KMS-11 (cell line): ENCODE measurements around the gene UPF3A.

Source experiments
- H2AFZ ChIP-seq: fragments of 200-600 bp; sonication (generic); 2 replicates; pipeline ENCODE4 v1.6.1; 2016; ENCODE audit warnings: antibody characterized with exemption, mixed run types, low read depth
- H3K27ac ChIP-seq: fragments of 200-600 bp; sonication (generic); 2 replicates; pipeline ENCODE4 v1.6.1; 2016; ENCODE audit warnings: mild to moderate bottlenecking, mixed run types
- H3K27me3 ChIP-seq: fragments of 200-600 bp; sonication (generic); 2 replicates; pipeline ENCODE4 v1.6.1; 2017; ENCODE audit warnings: mild to moderate bottlenecking, low read depth, mixed run types, moderate library complexity; ENCODE audit not compliant: insufficient read depth
- H3K36me3 ChIP-seq: fragments of 200-600 bp; sonication (generic); 2 replicates; pipeline ENCODE4 v1.6.1; 2017; ENCODE audit warnings: mild to moderate bottlenecking, mixed run types; ENCODE audit not compliant: insufficient read depth
- H3K4me1 ChIP-seq: fragments of 200-600 bp; sonication (generic); 2 replicates; pipeline ENCODE4 v1.6.1; 2016; ENCODE audit warnings: mild to moderate bottlenecking, low read depth, mixed run types; ENCODE audit not compliant: poor library complexity, severe bottlenecking
- H3K4me2 ChIP-seq: fragments of 200-600 bp; sonication (generic); 2 replicates; pipeline ENCODE4 v1.7.0; 2016; ENCODE audit warnings: mild to moderate bottlenecking, mixed run types
- H3K4me3 ChIP-seq: fragments of 200-600 bp; sonication (generic); IDR thresholded peaks from 2 replicates; pipeline ENCODE4 v1.6.1; 2017; ENCODE audit warnings: low read depth, low read length, mixed read lengths; ENCODE audit not compliant: insufficient read depth
- H3K79me2 ChIP-seq: fragments of 200-600 bp; sonication (generic); 2 replicates; pipeline ENCODE4 v1.6.1; 2016; ENCODE audit warnings: low read depth, mixed run types; ENCODE audit not compliant: insufficient read depth
- H3K9ac ChIP-seq: fragments of 200-600 bp; sonication (generic); 2 replicates; pipeline ENCODE4 v1.6.1; 2016; ENCODE audit warnings: mild to moderate bottlenecking, mixed run types
- H4K20me1 ChIP-seq: fragments of 200-600 bp; sonication (generic); 2 replicates; pipeline ENCODE4 v1.6.1; 2016; ENCODE audit warnings: mild to moderate bottlenecking, mixed run types; ENCODE audit not compliant: insufficient read depth
- CTCF ChIP-seq: fragments of 200-600 bp; sonication (generic); conservative IDR thresholded peaks from 2 replicates; pipeline ENCODE4 v1.6.1; 2017; ENCODE audit warnings: low read depth, mild to moderate bottlenecking, antibody characterized with exemption, low read length, moderate library complexity, mixed read lengths

The UPF3A gene

GRCh38 chr13:114323349-114323748 lies 41.9 kb downstream of the UPF3A start:
- Histone ChIP-seq H2AFZ (no peak overlapping the region), H3K4me2 (no peak overlapping the region), H3K27me3 (no peaks in the 10 kb centered on the region), H3K79me2 (peaks cover 22% of the 10 kb centered on the region), H3K4me1 (peaks cover 2% of the 10 kb centered on the region), H4K20me1 (no peaks in the 10 kb centered on the region; the same call in 1 of the 2 replicates), H3K27ac (no peak overlapping the region), H3K36me3 (peaks cover 6% of the 10 kb centered on the region; the same call in 1 of the 2 replicates), H3K9ac (no peak overlapping the region), H3K4me3 (no peak overlapping the region)
- TF ChIP-seq CTCF: no peak

- peaks cover 6% of the 10 kb centered on the region; the same call in 1 of the 2 replicates for H3K36me3 ChIP-seq
- H4K20me1 ChIP-seq: no peaks in the 10 kb centered on the region; the same call in 1 of the 2 replicates
Measured at GRCh38 chr13:114324334-114324733, 42.9 kb downstream of the UPF3A start.

GRCh38 chr13:114325729-114326128 lies 44.3 kb downstream of the UPF3A start:
- H3K9ac ChIP-seq: no peak overlapping the region
- H4K20me1 ChIP-seq: no peaks in the 10 kb centered on the region
- H3K4me3 ChIP-seq: no peak overlapping the region
- H3K27me3 ChIP-seq: no peaks in the 10 kb centered on the region
- H3K36me3 ChIP-seq: peaks cover 6% of the 10 kb centered on the region; the same call in 1 of the 2 replicates
- no peak overlapping the region for H3K27ac ChIP-seq
- H2AFZ ChIP-seq: no peak overlapping the region
- no peak for TF ChIP-seq CTCF
- H3K4me2 ChIP-seq: no peak overlapping the region
- no peaks in the 10 kb centered on the region; the same call in 1 of the 2 replicates for H3K79me2 ChIP-seq
- H3K4me1 ChIP-seq: no peaks in the 10 kb centered on the region

More at GRCh38 chr13:114324334-114324733, 42.9 kb downstream of the UPF3A start:
- Histone ChIP-seq H2AFZ (no peak overlapping the region), H3K4me3 (no peak overlapping the region), H3K4me2 (no peak overlapping the region), H3K27me3 (no peaks in the 10 kb centered on the region), H3K27ac (no peak overlapping the region), H3K9ac (no peak overlapping the region), H3K4me1 (no peaks in the 10 kb centered on the region), H3K79me2 (peaks cover 12% of the 10 kb centered on the region)
- TF ChIP-seq CTCF: no peak

- H2AFZ ChIP-seq: no peak overlapping the region
- no peak overlapping the region for H3K4me2 ChIP-seq
- TF ChIP-seq CTCF: no peak
- no peaks in the 10 kb centered on the region for H3K79me2 ChIP-seq
- no peaks in the 10 kb centered on the region for H4K20me1 ChIP-seq
- no peaks in the 10 kb centered on the region for H3K27me3 ChIP-seq
- H3K9ac ChIP-seq: no peak overlapping the region
- peaks cover 13% of the 10 kb centered on the region for H3K4me1 ChIP-seq
- H3K4me3 ChIP-seq: no peak overlapping the region
- peaks cover 6% of the 10 kb centered on the region; the same call in 1 of the 2 replicates for H3K36me3 ChIP-seq
- no peak overlapping the region for H3K27ac ChIP-seq
Measured at GRCh38 chr13:114328034-114328433, 46.6 kb downstream of the UPF3A start.
